GM12878 (cell line): ENCODE results near the gene FUT8.

Experiments used
- ASH2L ChIP-seq: fragments of 300-600, 200-600 bp; sonication (generic); IDR thresholded peaks from 2 replicates; pipeline ENCODE4 v1.6.1; 2017; ENCODE audit warnings: low read depth, mild to moderate bottlenecking, borderline replicate concordance
- CHD2 ChIP-seq: IDR thresholded peaks from 2 replicates; pipeline ENCODE4 v1.6.1; 2011; ENCODE audit warnings: low read depth, low read length, improper control_type of control experiment, borderline replicate concordance
- CTCF ChIP-seq, 3 experiments: IDR thresholded peaks in 2 of 3; conservative IDR thresholded peaks in 1 of 3; 2 replicates each; pipeline ENCODE4 v1.5.1; 2011; ENCODE audit warnings: low read depth in 3 of 3, low read length in 3 of 3, mild to moderate bottlenecking in 3 of 3, control low read depth in 2 of 3, moderate library complexity in 2 of 3, inconsistent platforms in 1 of 3, mixed read lengths in 1 of 3; ENCODE audit not compliant: control insufficient read depth in 2 of 3, insufficient read depth in 1 of 3; ENCODE audit errors: extremely low read depth in 1 of 3
- EGR1 ChIP-seq, 2 experiments: IDR thresholded peaks; 1 replicate in 1 of 2; 2 replicates in 1 of 2; pipeline ENCODE4 v1.6.1; 2011 to 2012; ENCODE audit warnings: low read depth in 2 of 2, low read length in 2 of 2, borderline replicate concordance in 1 of 2, mild to moderate bottlenecking in 1 of 2, moderate library complexity in 1 of 2
- EP300 ChIP-seq, 2 experiments: fragments of 150-350 bp in 1 of 2; IDR thresholded peaks; 2 replicates each; pipeline ENCODE4 v1.6.1; 2011 to 2012; ENCODE audit warnings: low read depth in 2 of 2, low read length in 2 of 2, borderline replicate concordance in 1 of 2, improper control_type of control experiment in 1 of 2, inconsistent platforms in 1 of 2; ENCODE audit not compliant: control insufficient read depth in 1 of 2
- NBN ChIP-seq: fragments of 450-650 bp; IDR thresholded peaks from 2 replicates; pipeline ENCODE4 v1.6.1; 2016
- POLR2A ChIP-seq: IDR thresholded peaks from 2 replicates; pipeline ENCODE4 v1.6.1; 2011; ENCODE audit warnings: low read depth, mild to moderate bottlenecking, low read length
- SMAD5 ChIP-seq: IDR thresholded peaks from 2 replicates; pipeline ENCODE4 v1.6.1; 2016; ENCODE audit warnings: antibody characterized with exemption, low read depth
- YY1 ChIP-seq: IDR thresholded peaks from 2 replicates; pipeline ENCODE4 v1.6.1; 2011; ENCODE audit warnings: low read depth, mild to moderate bottlenecking, low read length
- ZZZ3 ChIP-seq: IDR thresholded peaks from 2 replicates; pipeline ENCODE4 v1.6.1; 2011; ENCODE audit warnings: low read depth; ENCODE audit not compliant: control insufficient read depth, insufficient read length
- TF ChIP-seq, protein P1 (sequence below): IDR thresholded peaks from 2 replicates; pipeline ENCODE4 v1.6.1; 2011; ENCODE audit warnings: low read depth, low read length, improper control_type of control experiment, borderline replicate concordance
- TF ChIP-seq, protein P2 (sequence below): fragments of 450-650 bp; IDR thresholded peaks from 2 replicates; pipeline ENCODE4 v1.6.1; 2018; ENCODE audit warnings: borderline replicate concordance, mild to moderate bottlenecking; ENCODE audit not compliant: partially characterized antibody

- TF ChIP-seq POLR2A (no peak), YY1 (no peak), ZZZ3 (no peak), CTCF (IDR thresholded peaks at IDR 0.05 in 2 of 3, conservative IDR thresholded peaks at IDR 0.05 in 1 of 3; ENCODE audit: control insufficient read depth in 2 of 3, extremely low read depth in 1 of 3, insufficient read depth in 1 of 3, low read depth in 3 of 3, low read length in 3 of 3) (no peak), EP300 (IDR thresholded peaks at IDR 0.05; ENCODE audit: borderline replicate concordance in 1 of 2, control insufficient read depth in 1 of 2, low read depth in 2 of 2, low read length in 2 of 2) (no peak), CHD2 (no peak), EGR1 (IDR thresholded peaks at IDR 0.05; ENCODE audit: borderline replicate concordance in 1 of 2, low read depth in 2 of 2, low read length in 2 of 2) (no peak), NBN (no peak), SMAD5 (no peak), ASH2L (no peak)
- TF ChIP-seq, protein P1, sequence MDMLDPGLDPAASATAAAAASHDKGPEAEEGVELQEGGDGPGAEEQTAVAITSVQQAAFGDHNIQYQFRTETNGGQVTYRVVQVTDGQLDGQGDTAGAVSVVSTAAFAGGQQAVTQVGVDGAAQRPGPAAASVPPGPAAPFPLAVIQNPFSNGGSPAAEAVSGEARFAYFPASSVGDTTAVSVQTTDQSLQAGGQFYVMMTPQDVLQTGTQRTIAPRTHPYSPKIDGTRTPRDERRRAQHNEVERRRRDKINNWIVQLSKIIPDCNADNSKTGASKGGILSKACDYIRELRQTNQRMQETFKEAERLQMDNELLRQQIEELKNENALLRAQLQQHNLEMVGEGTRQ: no peak
- TF ChIP-seq, protein P2, sequence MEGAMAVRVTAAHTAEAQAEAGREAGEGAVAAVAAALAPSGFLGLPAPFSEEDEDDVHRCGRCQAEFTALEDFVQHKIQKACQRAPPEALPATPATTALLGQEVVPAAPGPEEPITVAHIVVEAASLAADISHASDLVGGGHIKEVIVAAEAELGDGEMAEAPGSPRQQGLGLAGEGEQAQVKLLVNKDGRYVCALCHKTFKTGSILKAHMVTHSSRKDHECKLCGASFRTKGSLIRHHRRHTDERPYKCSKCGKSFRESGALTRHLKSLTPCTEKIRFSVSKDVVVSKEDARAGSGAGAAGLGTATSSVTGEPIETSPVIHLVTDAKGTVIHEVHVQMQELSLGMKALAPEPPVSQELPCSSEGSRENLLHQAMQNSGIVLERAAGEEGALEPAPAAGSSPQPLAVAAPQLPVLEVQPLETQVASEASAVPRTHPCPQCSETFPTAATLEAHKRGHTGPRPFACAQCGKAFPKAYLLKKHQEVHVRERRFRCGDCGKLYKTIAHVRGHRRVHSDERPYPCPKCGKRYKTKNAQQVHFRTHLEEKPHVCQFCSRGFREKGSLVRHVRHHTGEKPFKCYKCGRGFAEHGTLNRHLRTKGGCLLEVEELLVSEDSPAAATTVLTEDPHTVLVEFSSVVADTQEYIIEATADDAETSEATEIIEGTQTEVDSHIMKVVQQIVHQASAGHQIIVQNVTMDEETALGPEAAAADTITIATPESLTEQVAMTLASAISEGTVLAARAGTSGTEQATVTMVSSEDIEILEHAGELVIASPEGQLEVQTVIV: no peak
These were observed 376.8 kb downstream of the FUT8 start for GRCh38 chr14:65789363-65789762.
